ENCODE measurements around the gene NTN4. TPM values are rescaled to one million over a fixed set of nuclear protein-coding genes. Genes with fewer than 3 reads are reported as not detected.

The NTN4 gene
- 7.1 and 78.1 TPM in 2 replicates for total RNA-seq

DNA sequence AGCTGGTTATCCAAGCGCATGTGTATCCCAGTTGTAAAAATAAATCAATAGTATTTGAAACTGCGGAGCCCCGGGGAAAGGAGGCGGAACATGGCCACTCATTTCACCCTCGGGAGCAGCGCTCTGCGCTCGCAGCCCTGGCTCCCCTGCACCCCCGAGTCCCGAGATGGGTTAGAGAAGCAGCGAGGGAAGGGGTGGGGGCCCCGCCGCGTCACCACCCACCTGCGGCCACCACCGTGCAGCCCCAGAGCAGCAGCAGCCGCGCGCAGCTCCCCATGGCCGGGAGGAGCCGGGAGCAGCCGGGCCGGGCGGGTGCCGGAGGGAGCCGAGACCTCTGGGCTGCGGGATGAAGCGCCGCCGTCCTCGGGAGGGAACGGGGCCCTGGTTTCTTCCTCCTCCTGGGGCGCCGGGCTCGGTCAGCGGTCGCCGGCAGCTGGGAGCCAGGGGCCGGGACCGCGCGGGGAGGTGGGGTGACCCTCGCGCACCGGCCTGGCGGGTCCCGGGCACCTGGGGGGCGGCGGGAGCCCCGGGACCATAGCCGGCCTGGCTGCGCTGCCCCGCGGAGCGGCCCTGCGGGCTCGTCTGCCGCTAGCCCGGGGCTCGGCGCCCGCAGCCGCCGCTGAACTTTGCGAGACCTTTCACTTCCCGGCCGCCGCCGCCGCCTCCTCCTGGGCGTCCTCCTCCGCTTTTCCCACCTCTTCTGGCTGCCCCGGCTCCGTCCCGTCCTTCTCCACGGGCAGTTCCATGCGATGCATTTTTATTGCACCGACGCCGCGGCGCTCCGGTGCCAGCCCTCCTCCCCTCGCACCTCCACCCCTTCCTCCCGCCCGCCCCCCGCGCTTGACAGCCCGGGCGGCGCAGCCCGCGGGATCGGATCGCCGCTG, at the start of gene NTN4:
Gene NTN4, minus strand, starts transcription at position 732 of the 884 bp plus-strand sequence. Its CDS starts 455 bp downstream, at position 277.

Small RNA genes within 50 kb of the gene (small RNA-seq; reads per million reads assigned to genes)
- gene RF00019 (not detected), gene RNU6-247P (not detected)

Other genes with a start within 250 kb of the NTN4 start
- 0.54 TPM in 1 of 2 replicates, not detected in the other for gene USP44, start 239.3 kb downstream of the NTN4 start, total RNA-seq
- gene SNRPF, start 68.2 kb upstream of the NTN4 start, total RNA-seq = 5.5 and 8.8 TPM in 2 replicates
- gene CCDC38, start 151.8 kb upstream of the NTN4 start, total RNA-seq = under 0.01 and 0.11 TPM in 2 replicates
- 0.39 and 0.76 TPM in 2 replicates for gene AMDHD1, start 152.6 kb upstream of the NTN4 start, total RNA-seq
- not detected in 2 replicates for gene HAL, start 205.6 kb upstream of the NTN4 start, total RNA-seq
- gene LTA4H, start 244.8 kb upstream of the NTN4 start, total RNA-seq = 60.9 and 70.3 TPM in 2 replicates

Measured in placental epithelial cell (primary cell).